ENCODE results near the gene CPSF4.

Gene CPSF4

GRCh38 chr7:99499721-99500636 is 61.2 kb downstream of the CPSF4 start, which contains the start of gene ZNF394 (continued):
- TF ChIP-seq, protein P1, sequence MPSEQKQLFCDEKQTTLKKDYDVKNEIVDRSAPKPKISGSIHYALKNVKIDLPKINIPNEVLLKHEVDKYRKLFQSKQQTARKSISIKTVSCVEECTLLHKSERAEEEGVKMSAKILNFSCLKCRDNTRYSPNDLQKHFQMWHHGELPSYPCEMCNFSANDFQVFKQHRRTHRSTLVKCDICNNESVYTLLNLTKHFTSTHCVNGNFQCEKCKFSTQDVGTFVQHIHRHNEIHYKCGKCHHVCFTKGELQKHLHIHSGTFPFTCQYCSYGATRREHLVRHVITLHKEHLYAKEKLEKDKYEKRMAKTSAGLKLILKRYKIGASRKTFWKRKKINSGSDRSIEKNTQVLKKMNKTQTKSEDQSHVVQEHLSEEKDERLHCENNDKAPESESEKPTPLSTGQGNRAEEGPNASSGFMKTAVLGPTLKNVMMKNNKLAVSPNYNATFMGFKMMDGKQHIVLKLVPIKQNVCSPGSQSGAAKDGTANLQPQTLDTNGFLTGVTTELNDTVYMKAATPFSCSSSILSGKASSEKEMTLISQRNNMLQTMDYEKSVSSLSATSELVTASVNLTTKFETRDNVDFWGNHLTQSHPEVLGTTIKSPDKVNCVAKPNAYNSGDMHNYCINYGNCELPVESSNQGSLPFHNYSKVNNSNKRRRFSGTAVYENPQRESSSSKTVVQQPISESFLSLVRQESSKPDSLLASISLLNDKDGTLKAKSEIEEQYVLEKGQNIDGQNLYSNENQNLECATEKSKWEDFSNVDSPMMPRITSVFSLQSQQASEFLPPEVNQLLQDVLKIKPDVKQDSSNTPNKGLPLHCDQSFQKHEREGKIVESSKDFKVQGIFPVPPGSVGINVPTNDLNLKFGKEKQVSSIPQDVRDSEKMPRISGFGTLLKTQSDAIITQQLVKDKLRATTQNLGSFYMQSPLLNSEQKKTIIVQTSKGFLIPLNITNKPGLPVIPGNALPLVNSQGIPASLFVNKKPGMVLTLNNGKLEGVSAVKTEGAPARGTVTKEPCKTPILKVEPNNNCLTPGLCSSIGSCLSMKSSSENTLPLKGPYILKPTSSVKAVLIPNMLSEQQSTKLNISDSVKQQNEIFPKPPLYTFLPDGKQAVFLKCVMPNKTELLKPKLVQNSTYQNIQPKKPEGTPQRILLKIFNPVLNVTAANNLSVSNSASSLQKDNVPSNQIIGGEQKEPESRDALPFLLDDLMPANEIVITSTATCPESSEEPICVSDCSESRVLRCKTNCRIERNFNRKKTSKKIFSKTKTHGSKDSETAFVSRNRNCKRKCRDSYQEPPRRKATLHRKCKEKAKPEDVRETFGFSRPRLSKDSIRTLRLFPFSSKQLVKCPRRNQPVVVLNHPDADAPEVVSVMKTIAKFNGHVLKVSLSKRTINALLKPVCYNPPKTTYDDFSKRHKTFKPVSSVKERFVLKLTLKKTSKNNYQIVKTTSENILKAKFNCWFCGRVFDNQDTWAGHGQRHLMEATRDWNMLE (tag by site-specific recombination; conservative IDR thresholded peaks at IDR 0.05; ENCODE audit: low read depth) = peak; percentile 94
- TF ChIP-seq ZNF148 (tag by site-specific recombination; IDR thresholded peaks at IDR 0.05; ENCODE audit: borderline replicate concordance) = no peak
- peak; percentile 78; the same call in 1 of the 2 replicates for TF ChIP-seq OVOL3 (tag by site-specific recombination; IDR thresholded peaks at IDR 0.05)
- peak; percentile 40; the same call in 1 of the 2 replicates for TF ChIP-seq ATF2 (tag by site-specific recombination; IDR thresholded peaks at IDR 0.05; ENCODE audit: low read depth)
- TF ChIP-seq PATZ1 (tag by site-specific recombination; IDR thresholded peaks at IDR 0.05) = no peak; the same call in none of the 2 replicates
- peak; percentile 71 for TF ChIP-seq KLF17 (tag by site-specific recombination; IDR thresholded peaks at IDR 0.05)
- TF ChIP-seq ZNF747 (tag by site-specific recombination; IDR thresholded peaks at IDR 0.05) = no peak
- no peak for TF ChIP-seq ZNF138 (tag by site-specific recombination; IDR thresholded peaks at IDR 0.05; ENCODE audit: borderline replicate concordance)
- no peak for TF ChIP-seq ZNF132 (tag by site-specific recombination; IDR thresholded peaks at IDR 0.05; ENCODE audit: borderline replicate concordance)
- no peak for TF ChIP-seq PRDM6 (tag by site-specific recombination; IDR thresholded peaks at IDR 0.05)
- TF ChIP-seq REST (tag by site-specific recombination; IDR thresholded peaks at IDR 0.05) = no peak
- TF ChIP-seq ZBTB8A (tag by site-specific recombination; IDR thresholded peaks at IDR 0.05) = peak; percentile 66
- TF ChIP-seq ZNF280D (tag by site-specific recombination; IDR thresholded peaks at IDR 0.05) = 0 out of 2 replicates have a peak, but pooled peaks have one; percentile 8
- no peak for TF ChIP-seq ZNF561 (tag by site-specific recombination; IDR thresholded peaks at IDR 0.05; ENCODE audit: borderline replicate concordance)
